SK-N-MC (cell line): ENCODE results near the gene INPP5A.

Source experiments
- EZH2 ChIP-seq: fragments of 200-600 bp; sonication (generic); IDR thresholded peaks from one replicate; pipeline ENCODE4 v1.6.1; 2017; ENCODE audit warnings: antibody characterized with exemption
- POLR2AphosphoS5 ChIP-seq: IDR thresholded peaks from 2 replicates; pipeline ENCODE4 v1.6.1; 2012; ENCODE audit warnings: mild to moderate bottlenecking, low read depth, low read length, borderline replicate concordance

- TF ChIP-seq EZH2, result no peak
- no peak for TF ChIP-seq POLR2AphosphoS5
Measured at GRCh38 chr10:132588301-132589013, 50.9 kb downstream of the INPP5A start.
